DMS79 (cell line): ENCODE data around the gene UNC45B.
"Not testable (repeated sequence)": the region's sequence is repeated elsewhere in the genome, so short reads cannot be mapped to it uniquely, and the experiment has no call there.

Experiments used
- DNase-seq: peaks from one replicate; lab custom pipeline; 2025; lab: John Stamatoyannopoulos, UW

Gene UNC45B

DNA sequence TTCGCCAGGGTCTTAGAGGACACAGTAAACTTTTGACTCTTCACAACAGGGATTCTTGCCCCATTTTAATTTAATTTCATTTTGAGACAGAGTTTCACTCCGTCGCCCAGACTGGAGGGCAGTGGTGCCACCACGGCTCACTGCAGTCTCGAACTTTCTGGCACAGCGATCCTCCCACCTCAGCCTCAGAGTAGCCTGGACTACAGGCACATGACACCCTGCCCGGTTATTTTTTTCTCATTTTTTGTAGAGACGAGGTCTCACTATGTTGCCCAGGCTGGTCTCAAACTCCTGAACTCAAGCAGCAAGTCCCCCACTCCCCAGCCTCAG lies 5.2 kb upstream of the UNC45B start:
- no peak for DNase-seq

DNA sequence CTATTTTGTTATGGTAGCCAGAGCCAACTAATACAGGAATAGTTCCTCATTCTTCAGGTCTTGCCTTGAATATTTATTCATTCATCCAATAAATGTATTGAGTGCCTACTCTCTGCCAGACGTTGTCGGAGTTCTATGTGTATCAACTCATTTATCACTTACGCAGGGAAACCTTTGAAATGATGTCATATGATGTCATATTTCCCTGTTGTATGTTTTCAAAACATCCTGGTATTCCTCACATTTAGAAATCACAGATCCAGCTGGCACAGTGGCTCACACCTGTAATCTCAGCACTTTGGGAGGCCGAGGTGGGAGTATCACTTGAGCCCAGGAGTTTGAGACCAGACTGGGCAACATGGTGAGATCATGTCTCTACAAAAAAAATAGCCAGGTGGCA lies 2.8 kb upstream of the UNC45B start:
- DNase-seq: no peak

DNA sequence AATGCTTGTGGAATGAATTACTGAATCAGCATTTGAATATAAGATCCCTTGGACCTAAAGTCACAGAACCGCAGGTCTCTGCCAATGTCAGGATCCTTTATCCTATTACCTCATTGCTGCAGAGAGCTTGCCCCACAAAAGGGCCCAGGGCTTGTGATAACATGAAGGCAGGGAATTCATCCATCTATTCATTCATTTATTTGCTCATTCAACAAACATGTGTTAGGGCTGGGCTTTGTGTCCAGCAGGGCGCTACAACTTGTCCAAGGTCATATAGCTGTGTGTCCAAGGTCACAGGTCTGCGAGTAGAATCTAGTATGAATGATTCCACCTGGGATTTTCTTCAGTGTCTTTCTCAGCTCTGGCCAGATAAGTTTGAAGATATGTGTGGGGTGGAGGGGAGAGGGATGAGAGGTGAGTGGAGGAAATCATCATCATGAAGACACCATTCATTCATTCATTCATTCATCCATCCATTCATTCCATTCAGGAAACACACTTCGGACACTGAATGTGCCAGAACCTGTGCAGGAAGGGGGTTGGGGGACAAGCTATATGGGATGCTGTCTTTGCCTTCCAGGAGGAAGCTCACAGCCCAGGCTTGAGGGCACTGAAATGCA lies 1.3 kb upstream of the UNC45B start:
- no peak for DNase-seq

DNA sequence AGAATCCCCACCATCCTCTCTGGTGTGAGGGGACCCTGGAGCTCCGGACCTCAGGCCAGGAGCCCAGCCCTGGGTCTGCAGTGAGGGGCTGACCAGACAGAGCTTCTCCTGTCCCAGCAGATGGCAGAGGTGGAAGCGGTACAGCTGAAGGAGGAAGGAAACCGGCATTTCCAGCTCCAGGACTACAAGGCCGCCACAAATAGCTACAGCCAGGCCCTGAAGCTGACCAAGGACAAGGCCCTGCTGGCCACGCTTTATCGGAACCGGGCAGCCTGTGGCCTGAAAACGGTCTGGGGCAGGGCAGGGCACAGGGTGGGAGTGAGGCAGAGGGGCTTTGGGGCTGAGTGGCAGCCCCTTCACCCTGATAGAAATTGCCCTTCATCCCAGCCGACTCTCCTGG lies 527 bp downstream of the UNC45B start:
- DNase-seq: no peak

DNA sequence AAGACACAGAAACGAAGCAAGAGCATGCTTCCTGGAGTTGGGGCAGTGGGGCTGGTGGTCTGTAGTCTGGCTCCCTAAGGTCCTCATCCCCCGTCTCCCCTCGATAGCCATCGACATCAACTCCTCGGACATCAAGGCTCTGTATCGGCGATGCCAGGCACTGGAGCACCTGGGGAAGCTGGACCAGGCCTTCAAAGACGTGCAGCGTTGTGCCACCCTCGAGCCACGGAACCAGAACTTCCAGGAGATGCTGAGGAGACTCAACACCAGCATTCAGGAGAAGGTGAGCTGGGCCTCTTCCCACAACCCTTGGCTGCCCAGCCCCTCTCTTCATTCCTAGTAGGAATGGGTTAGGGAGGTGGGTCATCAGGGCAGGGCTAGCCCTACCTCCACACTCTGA lies 2.3 kb downstream of the UNC45B start:
- DNase-seq: no peak

DNA sequence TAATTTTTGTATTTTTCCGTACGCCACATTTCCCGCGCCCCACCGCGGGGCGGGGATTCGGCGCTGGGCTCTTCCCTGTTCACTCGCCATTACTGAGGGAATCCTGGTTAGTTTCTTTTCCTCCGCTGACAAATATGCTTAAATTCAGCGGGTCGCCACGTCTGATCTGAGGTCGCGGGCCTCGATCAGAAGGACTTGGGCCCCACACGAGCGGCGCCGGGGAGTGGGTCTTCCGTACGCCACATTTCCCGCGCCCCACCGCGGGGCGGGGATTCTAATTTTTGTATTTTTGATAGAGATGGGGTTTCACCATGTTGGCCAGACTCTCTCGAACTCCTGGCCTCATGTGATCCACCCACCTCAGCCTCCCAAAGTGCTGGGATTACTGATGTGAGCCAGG lies 3.5 kb downstream of the UNC45B start:
- DNase-seq: not testable (repeated sequence)

DNA sequence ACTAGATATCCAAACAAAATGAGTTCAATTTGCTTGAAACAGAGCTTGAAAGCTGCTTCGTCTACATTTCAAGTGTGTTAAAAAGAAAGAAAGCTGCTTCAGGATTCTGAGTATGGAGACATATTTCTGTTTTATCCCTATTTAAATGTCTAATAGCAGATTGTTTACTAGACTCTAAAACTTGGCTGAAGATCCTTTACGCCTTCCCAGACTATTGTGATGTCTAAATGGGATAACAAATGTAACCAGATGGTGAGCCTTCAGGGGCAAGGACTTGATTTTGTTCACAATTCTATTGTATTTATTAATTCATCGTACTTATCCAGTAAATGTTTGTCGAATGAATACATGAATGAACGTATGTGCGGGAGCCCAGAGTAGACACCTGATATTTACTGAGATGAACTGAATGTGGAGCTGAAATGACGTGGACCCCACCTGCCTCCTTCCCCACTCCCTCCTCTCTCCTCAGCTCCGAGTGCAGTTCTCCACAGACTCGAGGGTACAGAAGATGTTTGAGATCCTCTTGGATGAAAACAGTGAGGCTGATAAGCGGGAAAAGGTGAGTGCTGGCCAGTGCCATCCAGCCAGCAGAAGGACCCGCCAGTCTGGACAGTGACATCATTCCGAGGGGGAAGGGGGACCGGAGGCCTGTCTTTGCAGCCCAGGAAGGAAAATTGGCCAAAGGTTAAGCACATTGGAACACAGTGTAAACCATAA lies 5.0 kb downstream of the UNC45B start:
- DNase-seq: no peak

DNA sequence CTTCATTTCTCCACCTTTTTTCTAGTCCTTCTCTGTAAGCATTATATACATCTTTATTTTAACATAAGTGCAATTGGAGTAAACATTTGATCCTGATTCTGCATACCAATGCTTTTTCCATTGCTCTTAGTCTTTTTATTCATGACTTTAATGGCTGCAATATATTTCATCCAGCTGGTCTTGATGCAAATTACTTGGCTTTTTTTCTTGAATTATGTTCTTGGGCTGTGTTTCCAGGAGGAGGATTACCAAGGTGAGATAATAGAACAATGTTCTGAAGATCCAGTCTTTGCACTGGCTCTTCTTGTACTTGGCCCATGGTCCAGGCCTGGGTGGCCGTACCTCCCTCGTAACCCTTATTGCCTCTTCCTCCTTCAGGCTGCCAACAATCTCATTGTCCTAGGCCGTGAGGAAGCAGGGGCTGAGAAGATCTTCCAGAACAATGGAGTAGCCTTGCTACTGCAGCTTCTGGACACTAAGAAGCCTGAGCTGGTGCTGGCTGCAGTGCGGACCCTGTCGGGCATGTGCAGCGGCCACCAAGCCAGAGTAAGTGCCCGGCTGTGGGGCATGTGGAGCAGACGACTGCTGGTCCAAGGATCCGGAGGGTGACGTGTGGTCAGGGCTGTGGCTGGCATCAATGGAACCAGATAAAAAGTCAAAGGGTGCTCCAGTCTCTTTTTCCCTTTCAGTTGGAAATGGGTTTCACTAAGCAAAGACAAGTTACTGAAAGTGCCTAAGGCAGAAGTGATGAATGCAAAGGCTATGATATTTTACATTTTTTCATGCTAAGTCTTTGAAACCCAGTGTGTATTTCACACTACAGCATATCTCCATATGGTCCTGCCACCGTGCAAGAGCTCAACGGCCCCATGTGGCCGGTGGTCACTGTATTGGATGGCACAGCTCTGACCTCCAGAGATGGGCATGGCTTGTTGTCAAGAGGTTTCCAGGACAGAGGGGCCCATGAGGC lies 6.9 kb downstream of the UNC45B start:
- no peak for DNase-seq

DNA sequence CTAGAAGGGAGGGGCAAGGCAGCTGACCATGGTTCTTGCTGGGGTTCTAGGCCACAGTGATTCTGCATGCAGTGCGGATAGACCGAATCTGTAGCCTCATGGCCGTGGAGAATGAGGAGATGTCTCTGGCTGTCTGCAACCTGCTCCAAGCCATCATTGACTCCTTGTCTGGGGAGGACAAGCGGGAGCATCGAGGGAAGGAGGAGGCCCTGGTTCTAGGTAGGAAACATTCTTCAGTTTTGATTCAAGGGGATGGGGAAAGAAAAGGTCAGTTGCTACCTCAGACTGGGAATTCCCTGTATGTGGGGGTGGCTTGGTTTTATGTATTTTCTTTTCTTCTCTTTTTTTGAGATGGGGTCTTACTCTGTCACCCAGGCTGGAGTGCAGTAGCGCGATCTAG lies 7.6 kb downstream of the UNC45B start:
- no peak for DNase-seq

DNA sequence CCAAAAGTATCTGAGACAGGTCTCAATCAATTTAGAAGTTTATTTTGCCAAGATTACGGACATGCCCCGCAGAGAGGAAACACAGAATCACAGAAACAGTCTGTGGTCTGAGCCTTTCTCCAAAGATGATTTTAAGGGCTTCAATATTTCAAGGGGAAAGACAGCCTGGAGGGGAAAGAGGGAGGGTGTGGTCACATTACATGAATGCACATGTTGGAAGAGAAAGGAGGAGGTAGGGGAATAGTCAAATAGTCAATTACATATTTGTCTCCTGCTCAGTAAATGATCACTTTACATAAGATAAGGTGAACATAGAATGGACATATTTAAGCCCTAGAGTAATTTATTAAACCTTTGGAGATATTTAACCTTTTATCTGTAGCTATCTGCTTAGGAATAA lies 12.3 kb downstream of the UNC45B start:
- no peak for DNase-seq

DNA sequence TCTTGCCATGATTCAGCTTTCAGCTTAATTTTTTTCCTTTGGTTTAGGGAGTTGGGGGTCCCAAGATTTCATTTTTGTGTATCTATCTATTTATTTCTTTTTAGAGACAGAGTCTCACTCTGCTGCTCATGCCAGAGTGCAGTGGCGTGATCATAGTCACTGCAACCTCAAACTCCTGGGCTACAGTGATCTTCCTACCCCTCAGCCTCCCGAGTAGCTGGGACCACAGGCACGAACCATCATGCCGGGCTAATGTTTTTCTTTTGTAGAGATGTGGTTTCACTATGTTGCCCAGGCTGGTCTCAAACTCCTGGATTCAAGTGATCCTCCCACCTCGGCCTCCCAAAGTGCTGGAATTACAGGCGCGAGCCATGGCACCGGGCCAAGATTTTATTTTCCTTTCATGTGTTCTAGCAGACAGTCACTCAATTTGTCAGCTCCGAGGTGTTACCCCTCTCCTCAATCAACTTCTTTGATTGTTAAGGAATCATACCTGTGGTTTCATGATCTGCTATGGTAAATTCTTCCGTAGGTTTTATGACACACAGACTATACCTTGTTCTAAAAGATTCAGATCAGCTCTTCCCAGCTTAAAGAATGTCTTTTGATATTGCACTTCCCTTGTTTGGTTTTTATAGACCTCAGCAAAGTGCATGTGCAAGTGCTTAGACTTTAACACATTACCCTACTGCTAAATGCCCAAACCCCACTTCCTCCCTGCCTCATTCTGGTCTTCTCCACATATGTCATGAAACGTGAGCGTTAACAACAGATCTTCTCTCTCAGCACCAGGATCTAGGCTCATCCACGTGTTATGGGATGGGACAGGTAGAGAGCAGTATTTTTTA lies 13.0 kb downstream of the UNC45B start:
- DNase-seq: no peak

DNA sequence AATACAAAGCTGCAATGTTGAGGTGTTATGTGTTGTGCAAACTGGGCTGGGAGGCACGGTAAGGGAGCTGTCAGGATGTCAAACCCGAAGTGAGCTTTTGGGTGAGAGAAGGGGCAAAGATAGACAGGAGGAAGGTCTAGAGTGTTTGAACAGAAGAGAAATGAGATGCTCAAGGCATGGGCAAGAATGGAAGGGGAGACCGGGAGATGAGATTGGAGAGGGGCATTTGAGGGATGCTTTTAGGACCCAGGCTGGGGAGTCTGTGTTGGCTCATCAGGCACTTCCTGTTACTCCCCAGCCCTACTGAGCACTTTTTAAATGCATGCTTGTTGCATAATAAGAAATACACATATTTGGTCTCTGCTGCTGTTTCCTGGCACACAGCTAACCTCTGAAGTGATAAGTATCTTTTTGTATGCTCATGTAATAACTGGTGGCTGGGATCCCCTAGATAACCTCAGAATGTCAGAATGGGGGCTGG lies 13.7 kb downstream of the UNC45B start:
- no peak for DNase-seq

DNA sequence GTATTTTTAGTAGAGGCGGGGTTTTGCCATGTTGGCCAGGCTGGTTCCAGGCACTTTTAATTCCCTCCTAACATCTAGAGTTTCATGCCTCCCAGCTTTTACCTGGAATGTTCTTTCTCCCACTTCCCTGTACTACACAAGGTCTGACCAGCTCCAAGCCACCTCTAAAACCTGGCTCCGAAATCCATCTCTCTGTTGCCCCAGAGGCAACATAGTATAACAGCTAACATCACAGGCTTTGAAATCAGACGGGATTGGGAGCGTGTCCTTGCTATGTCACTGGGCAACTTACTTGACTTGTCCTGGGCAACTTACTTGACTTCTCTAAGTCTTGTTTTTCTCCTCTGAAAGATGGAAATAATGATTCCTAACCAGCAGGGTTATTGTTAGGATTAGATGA lies 15.1 kb downstream of the UNC45B start:
- DNase-seq: no peak

DNA sequence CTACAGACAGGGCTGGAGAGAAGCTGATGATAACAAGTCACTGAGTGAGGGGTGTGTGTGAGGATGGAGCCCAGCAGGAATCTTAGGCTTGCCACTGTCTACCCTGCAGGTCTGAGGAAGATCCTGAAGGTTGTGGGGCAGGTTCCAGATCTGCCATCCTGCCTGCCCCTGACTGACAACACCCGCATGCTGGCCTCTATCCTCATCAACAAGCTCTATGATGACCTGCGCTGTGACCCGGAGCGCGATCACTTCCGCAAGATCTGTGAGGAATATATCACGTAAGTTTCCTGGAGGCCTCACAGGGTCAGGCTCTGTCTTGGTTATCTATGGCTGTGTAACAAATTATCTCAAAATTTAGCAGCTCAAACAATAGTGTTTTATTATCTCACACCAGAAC lies 16.3 kb downstream of the UNC45B start:
- no peak for DNase-seq

DNA sequence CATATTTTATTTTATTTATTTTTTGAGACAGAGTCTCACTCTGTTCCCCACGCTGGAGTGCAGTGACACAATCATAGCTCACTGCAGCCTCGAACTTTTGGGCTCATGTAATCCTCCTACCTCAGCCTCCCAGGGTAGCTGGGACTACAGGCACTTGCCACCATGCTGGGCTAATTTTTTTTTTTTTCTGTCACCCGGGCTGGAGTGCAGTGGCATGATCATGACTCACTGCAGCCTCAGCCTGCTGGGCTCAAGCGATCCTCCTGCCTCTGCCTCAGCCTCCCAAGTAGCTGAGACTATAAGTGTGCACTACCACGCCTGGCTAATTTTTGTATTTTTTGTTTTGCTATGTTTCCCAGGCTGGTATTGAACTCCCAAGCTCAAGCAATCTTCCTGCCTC lies 17.1 kb downstream of the UNC45B start:
- no peak for DNase-seq

DNA sequence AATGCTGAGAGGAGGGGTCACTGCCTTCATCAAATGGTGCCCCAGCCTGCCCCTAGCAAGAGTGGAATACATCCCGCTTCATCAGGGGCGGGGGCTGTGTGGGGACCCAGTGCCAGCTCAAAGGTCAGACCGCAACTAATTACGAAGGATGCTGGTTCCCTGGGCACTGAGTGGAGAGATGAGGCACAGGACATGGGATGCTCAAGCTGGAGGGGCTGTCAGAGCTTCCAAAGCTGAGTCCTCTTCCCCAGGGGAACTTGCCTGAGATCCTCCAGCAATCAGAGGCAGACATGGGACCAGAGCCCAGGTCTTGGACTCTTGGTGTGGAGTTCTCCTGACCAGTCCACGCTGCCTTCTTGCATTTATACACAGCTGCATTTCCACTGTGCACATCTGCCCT lies 18.9 kb downstream of the UNC45B start:
- no peak for DNase-seq

DNA sequence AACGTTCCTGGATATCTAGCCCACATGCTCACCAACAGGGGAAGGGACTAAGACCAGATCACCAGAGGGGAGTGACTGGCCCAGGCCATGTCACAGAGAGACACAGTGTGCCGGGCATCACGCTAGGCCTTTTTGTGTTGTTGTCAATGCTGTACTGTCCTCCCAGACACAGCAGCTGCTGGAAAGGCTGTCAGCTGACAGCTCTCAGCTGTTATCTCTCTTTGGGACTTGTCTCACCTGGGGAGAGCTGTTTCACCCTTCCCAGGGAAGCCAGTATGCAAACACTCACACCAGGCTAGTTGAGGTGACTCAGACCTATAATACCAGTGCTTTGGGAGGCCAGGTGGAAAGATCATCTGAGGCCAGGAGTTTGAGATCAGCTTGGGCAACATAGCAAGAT lies 19.4 kb downstream of the UNC45B start:
- no peak for DNase-seq

DNA sequence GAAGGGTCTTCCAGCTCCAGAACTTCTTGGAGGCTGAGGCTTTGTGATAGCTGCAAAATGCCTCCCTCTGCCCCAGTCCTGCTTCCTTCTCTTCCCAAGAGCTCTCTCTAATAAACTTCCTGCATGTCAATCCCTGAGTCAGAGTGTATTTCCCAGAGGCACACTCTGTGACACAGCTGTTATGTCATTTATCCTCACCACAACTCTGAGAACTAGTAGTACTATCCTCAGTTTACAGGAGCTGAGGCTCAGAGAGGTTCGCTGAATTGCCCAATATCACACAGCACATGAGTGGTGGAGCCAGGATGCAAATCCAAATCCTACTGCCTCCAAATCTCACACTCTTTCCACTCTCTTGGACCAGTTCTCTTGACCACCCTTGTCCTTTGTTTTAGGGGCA lies 20.0 kb downstream of the UNC45B start:
- no peak for DNase-seq

DNA sequence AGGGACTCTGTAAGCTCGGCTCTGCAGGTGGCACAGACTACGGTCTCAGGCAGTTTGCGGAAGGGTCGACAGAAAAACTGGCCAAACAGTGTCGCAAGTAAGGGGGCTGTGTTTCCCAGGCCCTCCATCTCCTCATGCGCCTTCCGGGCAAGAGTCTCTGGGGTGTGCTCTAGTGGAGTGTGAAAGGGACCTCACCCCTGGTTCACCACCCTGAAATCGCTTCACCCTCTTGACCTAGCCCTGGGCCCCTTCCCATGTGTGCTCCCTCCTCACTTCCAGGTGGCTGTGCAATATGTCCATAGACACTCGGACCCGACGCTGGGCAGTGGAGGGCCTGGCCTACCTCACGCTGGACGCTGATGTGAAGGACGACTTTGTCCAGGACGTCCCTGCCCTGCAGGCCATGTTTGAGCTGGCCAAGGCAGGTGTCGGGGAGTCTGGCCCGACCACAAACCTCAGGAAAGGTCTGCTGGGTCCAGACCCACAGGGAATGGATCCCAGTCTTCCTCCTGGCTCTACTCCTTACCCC lies 22.3 kb downstream of the UNC45B start:
- DNase-seq: no peak

DNA sequence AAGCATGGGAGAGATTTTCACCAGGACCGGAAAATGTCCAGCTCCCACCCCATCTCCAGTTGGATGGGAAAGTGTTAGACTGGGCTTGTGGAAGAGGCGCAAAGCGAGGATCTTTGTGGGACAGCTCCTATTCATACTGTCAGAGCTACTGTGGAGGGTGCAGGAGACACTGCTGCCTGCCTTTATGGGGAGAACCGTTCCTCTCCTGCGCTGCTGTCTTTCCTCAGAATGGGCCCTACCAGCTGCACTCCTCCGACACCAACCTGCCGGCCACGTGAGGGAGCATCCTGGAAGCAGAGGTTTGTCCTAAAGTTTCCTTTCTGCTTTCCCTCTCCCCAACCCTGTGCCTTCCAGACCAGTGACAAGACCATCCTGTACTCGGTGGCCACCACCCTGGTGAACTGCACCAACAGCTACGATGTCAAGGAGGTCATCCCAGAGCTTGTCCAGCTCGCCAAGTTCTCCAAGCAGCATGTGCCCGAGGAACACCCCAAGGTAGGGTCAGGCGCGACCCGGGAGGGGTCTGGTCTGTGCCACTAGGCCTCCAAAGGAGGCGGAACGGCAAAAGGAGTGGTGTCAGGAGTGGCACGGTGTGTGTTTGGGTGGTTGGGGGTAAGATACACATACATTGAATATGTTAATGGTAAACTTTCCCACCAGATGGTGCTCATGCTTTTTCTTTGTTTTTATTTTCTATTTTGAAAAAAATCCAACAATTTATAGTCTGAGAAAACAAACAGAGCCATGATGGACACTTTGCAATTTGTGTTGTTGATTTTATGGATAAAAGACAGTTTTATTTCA lies 23.6 kb downstream of the UNC45B start:
- DNase-seq: no peak

DNA sequence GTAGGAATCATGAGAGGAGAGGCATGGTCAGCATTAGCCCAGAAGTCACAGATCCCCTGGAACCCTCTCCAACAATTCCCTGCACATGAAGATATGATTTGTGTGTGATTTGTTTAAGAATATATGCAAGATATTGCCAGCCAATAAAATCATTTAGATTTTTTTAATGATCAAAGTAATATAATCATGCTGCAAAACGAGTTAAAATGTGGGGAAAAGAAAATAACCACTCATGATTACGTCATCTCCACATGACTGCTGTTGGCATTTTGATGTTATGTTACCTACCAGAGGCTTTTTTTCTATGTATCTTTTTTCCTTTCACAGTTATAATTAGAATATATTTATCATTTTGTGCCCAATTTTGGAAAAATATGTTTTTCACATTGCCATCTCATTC lies 24.2 kb downstream of the UNC45B start:
- no peak for DNase-seq
